H1 (cell line): Measurements from ENCODE around the gene KNCN. TPM values are rescaled to one million over a fixed set of nuclear protein-coding genes. Genes with fewer than 3 reads are reported as not detected.

Experiments used
- CTCF ChIA-PET: fragments of 300-600 bp; sonication (Branson Sonifier 250); formaldehyde crosslinking; loops from one replicate; lab custom pipeline; 2021; ENCODE audit not compliant: partially characterized antibody; lab: Charles Lee
- POLR2A ChIA-PET: fragments of 300-600 bp; sonication (Branson Sonifier 250); formaldehyde crosslinking; loops from one replicate; lab custom pipeline; 2021; ENCODE audit warnings: inconsistent platforms; ENCODE audit not compliant: partially characterized antibody; lab: Charles Lee
- DNase-seq, 2 experiments: peaks; one replicate each; pipeline versions ENCODE4 v3.0.0 to v3.0.0-alpha.2; 2010 to 2022; ENCODE audit warnings: low spot score in 2 of 2, low read depth in 1 of 2, mixed read lengths in 1 of 2
- FAIRE-seq: peaks from 2 replicates; lab custom pipeline; 2011; peaks lifted over from hg19 to GRCh38; lab: Jason Lieb, UNC
- H2AFZ ChIP-seq: 2 replicates; pipeline ENCODE4 v1.8.1; 2012; ENCODE audit warnings: low read length, inconsistent platforms
- H2AK5ac ChIP-seq: 2 replicates; pipeline ENCODE4 v1.6.1; 2013; ENCODE audit warnings: low read depth, low read length
- H2BK120ac ChIP-seq: replicated peaks from 2 replicates; pipeline ENCODE3; 2013; ENCODE audit warnings: low read depth, low read length, inconsistent platforms
- H2BK12ac ChIP-seq: 2 replicates; pipeline ENCODE4 v1.6.1; 2013; ENCODE audit warnings: low read depth, low read length
- H2BK15ac ChIP-seq: 2 replicates; pipeline ENCODE4 v1.6.1; 2013; ENCODE audit warnings: low read length
- H2BK20ac ChIP-seq: 2 replicates; pipeline ENCODE4 v1.6.1; 2013; ENCODE audit warnings: low read length
- H2BK5ac ChIP-seq: 2 replicates; pipeline ENCODE4 v1.6.1; 2013; ENCODE audit warnings: low read depth, low read length
- H3K14ac ChIP-seq: 2 replicates; pipeline ENCODE4 v1.6.1; 2013; ENCODE audit warnings: inconsistent platforms; ENCODE audit not compliant: insufficient read length
- H3K18ac ChIP-seq: 2 replicates; pipeline ENCODE4 v1.6.1; 2013; ENCODE audit warnings: low read length; ENCODE audit errors: extremely low read depth
- H3K23ac ChIP-seq: 2 replicates; pipeline ENCODE4 v1.6.1; 2013; ENCODE audit warnings: inconsistent platforms; ENCODE audit not compliant: insufficient read length
- H3K23me2 ChIP-seq: 2 replicates; pipeline ENCODE4 v1.6.1; 2013; ENCODE audit warnings: low read depth, low read length
- H3K27ac ChIP-seq: 2 replicates; pipeline ENCODE4 v1.6.1; 2011; ENCODE audit warnings: low read depth, low read length, inconsistent platforms
- H3K27me3 ChIP-seq, 4 experiments: replicated peaks in 1 of 4; 1 replicate in 1 of 4; 2 replicates in 3 of 4; pipeline versions ENCODE4 v1.6.1 to v1.8.1; 2011 to 2013; ENCODE audit warnings: low read length in 3 of 4, mild to moderate bottlenecking in 3 of 4, inconsistent platforms in 2 of 4, mixed read lengths in 2 of 4, moderate library complexity in 1 of 4; ENCODE audit not compliant: control insufficient read depth in 3 of 4, insufficient read depth in 3 of 4; ENCODE audit errors: extremely low read depth in 1 of 4
- H3K36me3 ChIP-seq, 4 experiments: 2 replicates each; pipeline versions ENCODE4 v1.6.1 to v1.8.1; 2011 to 2013; ENCODE audit warnings: mild to moderate bottlenecking in 4 of 4, low read length in 3 of 4, moderate library complexity in 2 of 4, control low read depth in 1 of 4, inconsistent platforms in 1 of 4; ENCODE audit not compliant: insufficient read depth in 4 of 4, control insufficient read depth in 2 of 4
- H3K4ac ChIP-seq: replicated peaks from 2 replicates; pipeline ENCODE3; 2013; ENCODE audit warnings: low read length, low read depth, mixed read lengths, inconsistent platforms; ENCODE audit not compliant: insufficient read length
- H3K4me1 ChIP-seq, 4 experiments: replicated peaks in 1 of 4; 1 replicate in 1 of 4; 2 replicates in 3 of 4; pipeline versions ENCODE4 v1.6.1 to v1.8.1; 2011 to 2013; ENCODE audit warnings: low read length in 3 of 4, inconsistent platforms in 2 of 4, mixed read lengths in 1 of 4; ENCODE audit not compliant: insufficient read depth in 4 of 4, control insufficient read depth in 3 of 4
- H3K4me2 ChIP-seq, 2 experiments: 2 replicates each; pipeline versions ENCODE4 v1.6.1 to v1.8.1; 2011 to 2013; ENCODE audit warnings: low read depth in 2 of 2, low read length in 2 of 2, control low read depth in 1 of 2, inconsistent platforms in 1 of 2, mild to moderate bottlenecking in 1 of 2; ENCODE audit not compliant: insufficient read depth in 1 of 2
- H3K4me3 ChIP-seq, 4 experiments: fragments of 200-600, 300-600 bp in 1 of 4; sonication (generic), shearing (Covaris generic), sonication (Bioruptor Twin) in 1 of 4; 2 replicates each; pipeline versions ENCODE4 v1.5.1 to v1.8.1; 2011 to 2016; ENCODE audit warnings: low read length in 4 of 4, low read depth in 3 of 4, control low read depth in 2 of 4, inconsistent platforms in 2 of 4, mild to moderate bottlenecking in 2 of 4, mixed read lengths in 1 of 4, moderate library complexity in 1 of 4; ENCODE audit not compliant: insufficient read depth in 2 of 4; ENCODE audit errors: extremely low read depth in 1 of 4
- H3K56ac ChIP-seq: replicated peaks from 2 replicates; pipeline ENCODE3; 2013; ENCODE audit warnings: low read depth, mild to moderate bottlenecking, mixed read lengths, low read length, inconsistent platforms; ENCODE audit not compliant: insufficient read length
- H3K79me1 ChIP-seq: 2 replicates; pipeline ENCODE4 v1.6.1; 2013; ENCODE audit warnings: low read depth, low read length, control low read depth
- H3K79me2 ChIP-seq, 2 experiments: 2 replicates each; pipeline versions ENCODE4 v1.6.1 to v1.8.1; 2012 to 2013; ENCODE audit warnings: low read length in 2 of 2, mild to moderate bottlenecking in 2 of 2, inconsistent platforms in 1 of 2; ENCODE audit not compliant: insufficient read depth in 2 of 2, control insufficient read depth in 1 of 2
- H3K9ac ChIP-seq, 4 experiments: replicated peaks in 1 of 4; 1 replicate in 1 of 4; 2 replicates in 3 of 4; pipeline versions ENCODE4 v1.6.1 to v1.8.1; 2011 to 2013; ENCODE audit warnings: low read depth in 3 of 4, low read length in 3 of 4, control low read depth in 2 of 4, mild to moderate bottlenecking in 2 of 4, moderate library complexity in 2 of 4, inconsistent platforms in 1 of 4; ENCODE audit errors: extremely low read depth in 1 of 4
- H3K9me3 ChIP-seq, 2 experiments: 2 replicates each; pipeline versions ENCODE4 v1.6.1 to v1.8.1; 2012 to 2013; ENCODE audit warnings: mild to moderate bottlenecking in 2 of 2, moderate library complexity in 2 of 2, control low read depth in 1 of 2, inconsistent platforms in 1 of 2, low read depth in 1 of 2, low read length in 1 of 2, mixed read lengths in 1 of 2; ENCODE audit not compliant: insufficient read depth in 2 of 2
- H4K20me1 ChIP-seq, 2 experiments: replicated peaks in 1 of 2; 2 replicates each; pipeline versions ENCODE3 to v1.8.1; 2011 to 2013; ENCODE audit warnings: inconsistent platforms in 2 of 2, low read length in 2 of 2, mild to moderate bottlenecking in 1 of 2; ENCODE audit not compliant: insufficient read depth in 2 of 2, control insufficient read depth in 1 of 2
- H4K5ac ChIP-seq: 2 replicates; pipeline ENCODE4 v1.6.1; 2013; ENCODE audit warnings: low read length, low read depth, mixed read lengths, inconsistent platforms; ENCODE audit not compliant: insufficient read length
- H4K8ac ChIP-seq: 2 replicates; pipeline ENCODE4 v1.8.0; 2013; ENCODE audit warnings: mild to moderate bottlenecking, moderate library complexity, low read length, inconsistent platforms; ENCODE audit not compliant: insufficient read depth; ENCODE audit errors: extremely low read depth
- H4K91ac ChIP-seq: replicated peaks from 2 replicates; pipeline ENCODE3; 2013; ENCODE audit warnings: low read length, mixed read lengths, inconsistent platforms; ENCODE audit not compliant: insufficient read length
- CBX8 ChIP-seq: fragments of 300-800, 300-1000 bp; sonication (generic); IDR thresholded peaks from 2 replicates; pipeline ENCODE4 v1.7.1; 2016; ENCODE audit warnings: low read depth, low read length, borderline replicate concordance
- CEBPB ChIP-seq: IDR thresholded peaks from 2 replicates; pipeline ENCODE4 v1.6.1; 2012; ENCODE audit warnings: low read depth, low read length
- CREB1 ChIP-seq: IDR thresholded peaks from 2 replicates; pipeline ENCODE4 v1.6.1; 2012; ENCODE audit warnings: inconsistent platforms
- EGR1 ChIP-seq: IDR thresholded peaks from 2 replicates; pipeline ENCODE4 v1.6.1; 2011; ENCODE audit warnings: low read depth, low read length, borderline replicate concordance
- EP300 ChIP-seq, 2 experiments: IDR thresholded peaks; 1 replicate in 1 of 2; 2 replicates in 1 of 2; pipeline ENCODE4 v1.6.1; 2011 to 2012; ENCODE audit warnings: low read depth in 2 of 2, low read length in 2 of 2, mild to moderate bottlenecking in 2 of 2, borderline replicate concordance in 1 of 2, inconsistent platforms in 1 of 2, moderate library complexity in 1 of 2
- FOSL1 ChIP-seq: IDR thresholded peaks from 2 replicates; pipeline ENCODE4 v1.6.1; 2011; ENCODE audit warnings: mild to moderate bottlenecking, low read depth, low read length, moderate library complexity; ENCODE audit not compliant: insufficient read depth
- HDAC2 ChIP-seq, 2 experiments: fragments of 300-600 bp in 1 of 2; sonication (generic) in 1 of 2; IDR thresholded peaks; 2 replicates each; pipeline ENCODE4 v1.6.1; 2011 to 2012; ENCODE audit warnings: low read depth in 2 of 2, low read length in 2 of 2, mild to moderate bottlenecking in 2 of 2, moderate library complexity in 2 of 2, borderline replicate concordance in 1 of 2, inconsistent platforms in 1 of 2
- MAFK ChIP-seq: IDR thresholded peaks from 2 replicates; pipeline ENCODE4 v1.6.1; 2012; ENCODE audit warnings: low read depth, mild to moderate bottlenecking, improper control_type of control experiment, low read length
- POU5F1 ChIP-seq: IDR thresholded peaks from 2 replicates; pipeline ENCODE4 v1.6.1; 2011; ENCODE audit warnings: low read depth, mild to moderate bottlenecking, low read length, moderate library complexity
- WGBS, 2 experiments: shearing (Covaris generic) in 1 of 2; methylation state at CpG; one replicate each; pipeline versions ENCODE4 v1.1.6 to v1.1.7; 2013 to 2015; ENCODE audit warnings: low lambda C conversion rate in 2 of 2, mixed read lengths in 2 of 2, inconsistent platforms in 1 of 2, low coverage in 1 of 2, missing lambda C conversion rate in 1 of 2; ENCODE audit not compliant: insufficient replicate concordance in 2 of 2, insufficient coverage in 1 of 2, insufficient read length in 1 of 2; ENCODE audit errors: extremely low coverage in 1 of 2, missing lambda C conversion rate in 1 of 2; 5-methylcytosine and 5-hydroxymethylcytosine counted together
- polyA plus RNA-seq, 7 experiments: library from polyadenylated mRNA; depleted of rRNA in 3 of 7; stranded (reverse) in 5 of 7; unstranded in 2 of 7; fragments of >200 nt in 5 of 7; fragments of 200-250 nt in 2 of 7; gene quantifications; 1 replicate in 5 of 7; 2 replicates in 1 of 7; 4 replicates in 1 of 7; pipeline versions ENCODE4 v1.2.1 to v1.2.3, GENCODE V29; 2011 to 2013; ENCODE audit warnings: missing spikeins in 2 of 7, mixed read lengths in 2 of 7
- total RNA-seq: library from RNA; stranded (reverse); fragmentation: NEBNext Ultra II Directional; extraction: Animal tissue kit (Norgen Biotek cat#: 25700); gene quantifications from 2 replicates; pipeline ENCODE4 v1.2.1, GENCODE V29; 2021
- TF ChIP-seq, protein P1 (sequence below): IDR thresholded peaks from 2 replicates; pipeline ENCODE4 v1.6.1; 2011; ENCODE audit warnings: low read depth, mild to moderate bottlenecking, low read length; ENCODE audit not compliant: insufficient read depth

Gene KNCN
- total and polyA plus RNA-seq, 2 of the 8 experiments (the other 6 are each of a cell fraction or from before 2014, with no cell fraction given) = not detected

GRCh38 chr1:46571691-46572225, 20.3 kb upstream of the KNCN start:
- Histone ChIP-seq H2BK120ac (no peak overlapping the region), H3K23ac (no peak overlapping the region), H2AFZ (no peak overlapping the region), H3K9ac (no peak overlapping the region; a peak in 1 of 7 replicates), H3K27me3 (no peaks in the 10 kb centered on the region), H3K4me1 (peaks cover 6 to 13% (median 10%) of the 10 kb centered on the region in 4 experiments; a peak in 6 of 7 replicates), H3K4me3 (no peak overlapping the region), H4K20me1 (no peaks in the 10 kb centered on the region), H2BK5ac (no peak overlapping the region), H3K56ac (no peak overlapping the region), H3K4ac (no peak overlapping the region), H2BK20ac (no peak overlapping the region), H4K5ac (no peak overlapping the region), H3K18ac (no peak overlapping the region), H3K79me1 (no peaks in the 10 kb centered on the region), H2AK5ac (no peak overlapping the region), H3K27ac (no peak overlapping the region), H3K23me2 (no peaks in the 10 kb centered on the region), H4K91ac (no peak overlapping the region), H3K14ac (no peak overlapping the region), H3K36me3 (no peaks in the 10 kb centered on the region; a peak in 1 of 8 replicates), H2BK12ac (no peak overlapping the region), H2BK15ac (no peak overlapping the region), H4K8ac (no peak overlapping the region), H3K9me3 (no peaks in the 10 kb centered on the region), H3K4me2 (no peak overlapping the region), H3K79me2 (no peaks in the 10 kb centered on the region)
- CTCF ChIA-PET = interaction anchor here (1.2 to 3.1 kb wide), 4 partner anchors 11 to 44 kb away, joined by 3 to 12 read pairs (median 4); no protein-coding TSS in a partner anchor
- DNase-seq (no peak), FAIRE-seq (no peak)
- 92% methylated on average over 6 of the region's 6 CpGs; no CpG with 5 or more reads in 1 of the 2 experiments for WGBS, 2 experiments
- POLR2A ChIA-PET = interaction anchor here (1.0 kb wide), 1 partner anchor 13 kb away, joined by 3 read pairs; no protein-coding TSS in a partner anchor
- TF ChIP-seq CEBPB (no peak), MAFK (no peak), EGR1 (no peak), FOSL1 (no peak), CREB1 (no peak), HDAC2 (IDR thresholded peaks at IDR 0.05; ENCODE audit: borderline replicate concordance in 1 of 2, low read depth in 2 of 2, low read length in 2 of 2) (no peak), CBX8 (no peak), EP300 (IDR thresholded peaks at IDR 0.05; ENCODE audit: borderline replicate concordance in 1 of 2, low read depth in 2 of 2, low read length in 2 of 2) (no peak), POU5F1 (no peak)
- TF ChIP-seq, protein P1, sequence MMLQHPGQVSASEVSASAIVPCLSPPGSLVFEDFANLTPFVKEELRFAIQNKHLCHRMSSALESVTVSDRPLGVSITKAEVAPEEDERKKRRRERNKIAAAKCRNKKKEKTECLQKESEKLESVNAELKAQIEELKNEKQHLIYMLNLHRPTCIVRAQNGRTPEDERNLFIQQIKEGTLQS = no peak
